ENCODE data around the gene ZNF441. TPM values are rescaled to one million over a fixed set of nuclear protein-coding genes. Genes with fewer than 3 reads are reported as not detected.
"Not testable (repeated sequence)": the region's sequence is repeated elsewhere in the genome, so short reads cannot be mapped to it uniquely, and the experiment has no call there.

Gene ZNF441
- total RNA-seq, 1 donor, result 4.6 TPM

GRCh38 chr19:11776669-11777068, 9.9 kb downstream of the ZNF441 start:
- DNase-seq (ENCODE audit: low read depth in 2 of 3, low spot score in 2 of 3), result not testable (repeated sequence)

GRCh38 chr19:11780431-11781020, 13.7 kb downstream of the ZNF441 start:
- peak in 1 of 3 donors; percentile 12 for DNase-seq (ENCODE audit: low read depth in 2 of 3, low spot score in 2 of 3)

- DNase-seq (ENCODE audit: low read depth in 2 of 3, low spot score in 2 of 3), result peak in 1 of 3 donors; percentile 44
Measured at GRCh38 chr19:11781295-11782057, 14.7 kb downstream of the ZNF441 start.

- no peak for DNase-seq (ENCODE audit: low read depth in 2 of 3, low spot score in 2 of 3)
Measured at GRCh38 chr19:11783767-11784166, 17.0 kb downstream of the ZNF441 start.

GRCh38 chr19:11784356-11784755, 17.6 kb downstream of the ZNF441 start:
- DNase-seq (ENCODE audit: low read depth in 2 of 3, low spot score in 2 of 3), result no peak

GRCh38 chr19:11787536-11787935, 20.7 kb downstream of the ZNF441 start:
- no peak for DNase-seq (ENCODE audit: low read depth in 2 of 3, low spot score in 2 of 3)

GRCh38 chr19:11792942-11793341, 26.1 kb downstream of the ZNF441 start:
- DNase-seq (ENCODE audit: low read depth in 2 of 3, low spot score in 2 of 3), result no peak

GRCh38 chr19:11797491-11797890, 30.7 kb downstream of the ZNF441 start:
- peak; percentile 60 to 93 (median 86) for DNase-seq (ENCODE audit: low read depth in 2 of 3, low spot score in 2 of 3)

GRCh38 chr19:11798391-11799330, 31.9 kb downstream of the ZNF441 start, which contains the start of gene ZNF491:
ZNF491 (plus strand) TSS chr19:11798523; CDS start chr19:11805954, 7,431 bp downstream.
- DNase-seq (ENCODE audit: low read depth in 2 of 3, low spot score in 2 of 3), result peak; percentile 39 to 96 (median 92)

- no peak for DNase-seq (ENCODE audit: low read depth in 2 of 3, low spot score in 2 of 3)
Measured at GRCh38 chr19:11806354-11807098, 39.7 kb downstream of the ZNF441 start.

GRCh38 chr19:11807099-11807380, 40.2 kb downstream of the ZNF441 start:
- DNase-seq (ENCODE audit: low read depth in 2 of 3, low spot score in 2 of 3), result no peak

- DNase-seq (ENCODE audit: low read depth in 2 of 3, low spot score in 2 of 3), result no peak
Measured at GRCh38 chr19:11813703-11814028, 46.9 kb downstream of the ZNF441 start.

- peak in 2 of 3 donors; percentile 87 to 89 for DNase-seq (ENCODE audit: low read depth in 2 of 3, low spot score in 2 of 3)
Measured at GRCh38 chr19:11814029-11814699, 47.4 kb downstream of the ZNF441 start, which contains the start of gene ZNF440. ZNF440 (plus strand) TSS chr19:11814273; CDS start chr19:11814448, 175 bp downstream.

GRCh38 chr19:11814700-11815035, 47.9 kb downstream of the ZNF441 start:
- DNase-seq (ENCODE audit: low read depth in 2 of 3, low spot score in 2 of 3), result peak in 2 of 3 donors; percentile 18 to 36

GRCh38 chr19:11821474-11822109, 54.8 kb downstream of the ZNF441 start:
- DNase-seq (ENCODE audit: low read depth in 2 of 3, low spot score in 2 of 3), result no peak

GRCh38 chr19:11828957-11829876, 62.4 kb downstream of the ZNF441 start:
- DNase-seq (ENCODE audit: low read depth in 2 of 3, low spot score in 2 of 3), result not testable (repeated sequence)

- DNase-seq (ENCODE audit: low read depth in 2 of 3, low spot score in 2 of 3), result peak in 1 of 3 donors; percentile 39
Measured at GRCh38 chr19:11832253-11832912, 65.6 kb downstream of the ZNF441 start.

GRCh38 chr19:11833541-11833940, 66.7 kb downstream of the ZNF441 start:
- DNase-seq (ENCODE audit: low read depth in 2 of 3, low spot score in 2 of 3), result no peak
